Breast epithelium (tissue), 4 donors: Measurements from ENCODE around the gene ATP1A2. TPM values are rescaled to one million over a fixed set of nuclear protein-coding genes. Genes with fewer than 3 reads are reported as not detected.
A peak's percentile ranks its signal among the peaks of the same experiment; 100 is the strongest.

Experiments used
- DNase-seq, 2 donors: peaks; one replicate each; pipeline ENCODE4 v3.0.0-alpha.2; 2019; ENCODE audit warnings: low spot score in 2 of 2
- H3K27ac ChIP-seq, 2 donors: fragments of 200-600 bp; sonication (generic) in 1 of 2; one replicate each; pipeline ENCODE4 v1.5.1; 2016 to 2019; ENCODE audit warnings: mild to moderate bottlenecking in 1 of 2
- H3K27me3 ChIP-seq, 2 donors: fragments of 200-600 bp; sonication (generic) in 1 of 2; one replicate each; pipeline versions ENCODE4 v1.5.1 to v1.6.0; 2017 to 2019; ENCODE audit warnings: control low read depth in 1 of 2, mild to moderate bottlenecking in 1 of 2
- H3K36me3 ChIP-seq: fragments of 200-600 bp; one replicate; pipeline ENCODE4 v1.5.1; 2019
- H3K4me1 ChIP-seq, 2 donors: fragments of 200-600 bp; sonication (generic); one replicate each; pipeline ENCODE4 v1.5.1; 2016 to 2019; ENCODE audit warnings: control low read depth in 1 of 2
- H3K4me3 ChIP-seq, 3 donors: fragments of 200-600 bp; sonication (generic); 1 replicate in 2 of 3; 2 replicates in 1 of 3; pipeline ENCODE4 v1.5.1; 2016 to 2019; ENCODE audit warnings: mild to moderate bottlenecking in 3 of 3, moderate library complexity in 2 of 3
- H3K9me3 ChIP-seq, 2 donors: fragments of 200-600 bp; sonication (generic) in 1 of 2; one replicate each; pipeline ENCODE4 v1.5.1; 2016 to 2019; ENCODE audit warnings: control low read depth in 1 of 2
- CTCF ChIP-seq, 3 donors: fragments of 450-650 bp; IDR thresholded peaks; one replicate each; pipeline ENCODE4 v1.5.1; 2016 to 2017; ENCODE audit warnings: antibody characterized with exemption in 3 of 3, mild to moderate bottlenecking in 3 of 3, moderate library complexity in 3 of 3
- POLR2A ChIP-seq: fragments of 450-650 bp; IDR thresholded peaks from one replicate; pipeline ENCODE4 v1.6.1; 2016; ENCODE audit warnings: antibody characterized with exemption, mild to moderate bottlenecking, moderate library complexity
- POLR2AphosphoS5 ChIP-seq, 3 donors: sonication (generic); formaldehyde crosslinking; IDR thresholded peaks; one replicate each; pipeline ENCODE4 v1.6.1; 2017; ENCODE audit warnings: antibody characterized with exemption in 3 of 3
- intact Hi-C: fragments of 100-400 bp; cut with DNase I; formaldehyde crosslinking; loops from one replicate; pipeline ENCODE4 v1.15.1; 2023; ENCODE audit warnings: low total_unique reads
- total RNA-seq, 3 donors: library from RNA; depleted of rRNA; stranded (reverse); fragments of >200 nt; gene quantifications; one replicate each; pipeline ENCODE4 v1.1.0, GENCODE V29; 2016

Gene ATP1A2
- total RNA-seq, 3 donors from 2014 or later: 3.9 to 229 (median 6.4) TPM

- intact Hi-C loops: no loop called here
- TF ChIP-seq POLR2AphosphoS5 (IDR thresholded peaks at IDR 0.05) (no peak), CTCF (IDR thresholded peaks at IDR 0.05) (no peak), POLR2A (no peak)
- Histone ChIP-seq H3K4me3 (no peak overlapping the region), H3K27ac (no peak overlapping the region), H3K36me3 (no peaks in the 10 kb centered on the region), H3K9me3 (no peaks in the 10 kb centered on the region), H3K4me1 (peaks cover 0 to 2% of the 10 kb centered on the region in 2 donors), H3K27me3 (peaks cover 0 to 30% of the 10 kb centered on the region in 2 donors)
- DNase-seq: no peak
Observed at GRCh38 chr1:160082487-160082886, 33.1 kb upstream of the ATP1A2 start.

GRCh38 chr1:160082926-160083325 is 32.6 kb upstream of the ATP1A2 start:
- no peak for DNase-seq
- TF ChIP-seq CTCF (IDR thresholded peaks at IDR 0.05): no peak
- TF ChIP-seq POLR2AphosphoS5 (IDR thresholded peaks at IDR 0.05): no peak
- TF ChIP-seq POLR2A: no peak
- Histone ChIP-seq H3K36me3 (no peaks in the 10 kb centered on the region), H3K4me3 (no peak overlapping the region), H3K9me3 (no peaks in the 10 kb centered on the region), H3K27me3 (peaks cover 0 to 30% of the 10 kb centered on the region in 2 donors), H3K4me1 (peaks cover 0 to 2% of the 10 kb centered on the region in 2 donors), H3K27ac (no peak overlapping the region)
- intact Hi-C loops: no loop called here

- peak in 2 of 3 donors; percentile 45 to 64 for TF ChIP-seq CTCF (IDR thresholded peaks at IDR 0.05)
- no peak for TF ChIP-seq POLR2A
- TF ChIP-seq POLR2AphosphoS5 (IDR thresholded peaks at IDR 0.05): peak in 1 of 3 donors; percentile 18
- Histone ChIP-seq H3K4me1 (peaks cover 0 to 2% of the 10 kb centered on the region in 2 donors), H3K36me3 (no peaks in the 10 kb centered on the region), H3K4me3 (peak overlapping the region in 2 of 3 donors; percentile 23 to 61), H3K9me3 (no peaks in the 10 kb centered on the region), H3K27me3 (peaks cover 0 to 18% of the 10 kb centered on the region in 2 donors), H3K27ac (no peak overlapping the region)
- DNase-seq: peak in 1 of 2 donors; percentile 84
- intact Hi-C loops: no loop called here
Observed at GRCh38 chr1:160083968-160084770, 31.4 kb upstream of the ATP1A2 start.

- H3K4me1 ChIP-seq: peaks cover 0 to 2% of the 10 kb centered on the region in 2 donors
- H3K9me3 ChIP-seq: no peaks in the 10 kb centered on the region
- peaks cover 0 to 15% of the 10 kb centered on the region in 2 donors for H3K27me3 ChIP-seq
- H3K27ac ChIP-seq: no peak overlapping the region
- TF ChIP-seq POLR2A (no peak), POLR2AphosphoS5 (IDR thresholded peaks at IDR 0.05) (no peak), CTCF (IDR thresholded peaks at IDR 0.05) (no peak)
- H3K36me3 ChIP-seq: no peaks in the 10 kb centered on the region
- DNase-seq: no peak
- no peak overlapping the region for H3K4me3 ChIP-seq
- intact Hi-C loops: no loop called here
Observed at GRCh38 chr1:160084771-160085321, 30.7 kb upstream of the ATP1A2 start.
